Measurements from ENCODE around the gene GH2.
"Not testable (repeated sequence)": the region's sequence is repeated elsewhere in the genome, so short reads cannot be mapped to it uniquely, and the experiment has no call there.

Gene GH2

DNA sequence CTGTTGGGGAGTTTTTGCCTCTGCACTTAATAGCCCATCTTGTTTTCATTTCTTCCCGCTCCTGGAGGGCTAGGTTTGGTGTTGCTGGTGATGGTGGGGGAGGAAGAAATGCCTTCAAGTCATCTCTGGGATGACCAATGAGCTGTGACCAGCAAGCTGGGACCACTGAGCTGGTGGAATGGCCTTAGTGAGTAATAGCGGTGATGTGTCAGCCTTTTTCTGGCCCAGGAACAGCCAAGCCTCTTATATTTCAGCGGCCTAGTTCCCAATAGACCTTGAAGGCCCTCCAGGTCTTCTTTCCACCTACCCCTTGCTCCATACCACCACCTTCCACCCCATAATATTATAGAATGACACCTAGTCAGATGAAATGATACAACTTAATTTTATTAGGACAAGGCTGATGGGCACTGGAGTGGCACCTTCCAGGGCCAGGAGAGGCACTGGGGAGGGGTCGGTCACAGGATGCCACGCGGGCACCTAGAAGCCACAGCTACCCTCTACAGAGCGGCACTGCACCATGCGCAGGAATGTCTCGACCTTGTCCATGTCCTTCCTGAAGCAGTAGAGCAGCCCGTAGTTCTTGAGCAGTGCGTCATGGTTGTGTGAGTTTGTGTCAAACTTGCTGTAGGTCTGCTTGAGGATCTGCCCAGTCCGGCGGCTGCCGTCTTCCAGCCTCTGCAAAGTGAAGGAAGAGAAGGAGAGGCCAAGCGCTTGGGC, 9.9 kb downstream of the GH2 start:
- DNase-seq, result not testable (repeated sequence)

DNA sequence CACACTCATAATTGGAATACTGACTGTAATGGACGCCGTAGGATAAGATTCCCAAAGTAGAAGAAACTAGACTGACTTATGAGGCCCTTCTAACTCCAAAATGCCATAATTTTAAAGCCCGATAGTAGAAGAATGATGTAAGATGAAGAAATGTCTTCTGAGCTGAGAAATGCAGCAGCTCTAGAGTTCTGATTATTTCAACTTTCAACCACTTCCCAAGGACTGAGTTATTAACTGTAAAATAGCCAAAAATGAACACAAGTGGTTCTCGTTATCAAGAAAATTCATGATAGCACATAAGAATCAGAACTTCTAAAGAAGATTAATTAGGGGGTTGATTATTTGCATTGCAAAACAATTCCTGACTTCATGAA, 11.5 kb downstream of the GH2 start:
- DNase-seq, result not testable (repeated sequence)

- not testable (repeated sequence) for DNase-seq
Measured at GRCh38 chr17:63869491-63870291, 12.1 kb downstream of the GH2 start.

- not testable (repeated sequence) for DNase-seq
Measured at GRCh38 chr17:63866625-63867024, 15.1 kb downstream of the GH2 start.

DNA sequence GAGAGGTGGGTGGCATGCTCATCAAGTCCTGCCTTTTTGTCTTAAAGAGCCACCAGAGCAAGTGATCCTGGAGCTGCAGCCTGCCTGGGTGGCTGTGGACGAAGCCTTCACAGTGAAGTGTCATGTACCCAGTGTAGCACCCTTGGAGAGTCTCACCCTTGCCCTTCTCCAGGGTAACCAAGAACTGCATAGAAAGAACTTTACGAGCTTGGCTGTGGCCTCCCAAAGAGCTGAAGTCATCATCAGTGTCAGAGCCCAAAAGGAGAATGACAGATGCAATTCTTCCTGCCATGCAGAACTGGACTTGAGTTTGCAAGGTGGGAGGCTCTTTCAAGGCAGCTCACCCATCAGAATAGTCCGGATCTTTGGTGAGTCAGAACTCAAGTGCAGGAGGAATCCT, 22.5 kb downstream of the GH2 start:
- DNase-seq, result no peak

GRCh38 chr17:63856425-63856824, 25.3 kb downstream of the GH2 start:
- DNase-seq, result not testable (repeated sequence)

- no peak for DNase-seq
Measured at GRCh38 chr17:63855185-63855584, 26.6 kb downstream of the GH2 start.

- DNase-seq, result no peak
Measured at GRCh38 chr17:63854709-63855108, 27.0 kb downstream of the GH2 start.

GRCh38 chr17:63853260-63853659, 28.5 kb downstream of the GH2 start:
- no peak for DNase-seq

DNA sequence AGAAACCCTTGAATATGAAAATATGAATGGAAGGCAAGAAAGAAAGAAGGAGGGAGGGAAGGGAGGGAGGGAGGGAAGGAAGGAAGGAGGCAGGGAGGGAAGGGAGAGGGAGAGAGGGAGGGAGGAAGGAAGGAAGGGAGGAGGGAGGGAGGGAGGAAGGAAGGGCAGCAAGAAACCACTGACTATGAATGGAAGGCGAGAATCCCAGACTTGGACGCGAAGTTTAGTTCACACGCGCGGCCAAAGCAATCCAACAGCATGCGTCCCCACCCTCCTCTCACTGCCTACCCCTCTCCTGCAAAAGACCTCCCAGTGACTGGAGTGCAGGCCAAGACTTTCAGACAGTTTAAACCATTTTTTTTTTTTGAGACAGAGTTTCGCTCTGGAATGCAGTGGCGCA, 31.3 kb downstream of the GH2 start:
- DNase-seq, result no peak

GRCh38 chr17:63848834-63849689, 32.7 kb downstream of the GH2 start:
- peak; percentile 59 for DNase-seq

- no peak for DNase-seq
Measured at GRCh38 chr17:63847525-63848249, 34.1 kb downstream of the GH2 start.

DNA sequence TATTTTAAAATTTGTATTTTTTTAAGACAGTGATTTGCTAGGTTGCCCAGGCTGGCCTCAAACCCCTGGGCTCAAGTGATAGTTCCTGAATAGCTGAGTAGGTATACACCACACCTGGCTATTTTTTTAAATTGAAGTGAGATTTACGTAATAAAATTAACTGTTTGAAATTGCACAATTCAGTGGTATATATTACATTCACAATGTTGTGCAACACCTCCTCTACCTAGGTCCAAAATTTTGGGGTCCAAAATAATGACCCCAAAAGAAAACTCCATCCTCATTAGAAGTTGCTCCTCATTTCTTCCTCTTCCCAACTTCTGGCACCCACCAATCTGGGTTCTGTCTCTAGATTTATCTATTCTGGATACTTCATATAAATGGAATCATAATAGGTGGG, 36.2 kb downstream of the GH2 start:
- no peak for DNase-seq

DNA sequence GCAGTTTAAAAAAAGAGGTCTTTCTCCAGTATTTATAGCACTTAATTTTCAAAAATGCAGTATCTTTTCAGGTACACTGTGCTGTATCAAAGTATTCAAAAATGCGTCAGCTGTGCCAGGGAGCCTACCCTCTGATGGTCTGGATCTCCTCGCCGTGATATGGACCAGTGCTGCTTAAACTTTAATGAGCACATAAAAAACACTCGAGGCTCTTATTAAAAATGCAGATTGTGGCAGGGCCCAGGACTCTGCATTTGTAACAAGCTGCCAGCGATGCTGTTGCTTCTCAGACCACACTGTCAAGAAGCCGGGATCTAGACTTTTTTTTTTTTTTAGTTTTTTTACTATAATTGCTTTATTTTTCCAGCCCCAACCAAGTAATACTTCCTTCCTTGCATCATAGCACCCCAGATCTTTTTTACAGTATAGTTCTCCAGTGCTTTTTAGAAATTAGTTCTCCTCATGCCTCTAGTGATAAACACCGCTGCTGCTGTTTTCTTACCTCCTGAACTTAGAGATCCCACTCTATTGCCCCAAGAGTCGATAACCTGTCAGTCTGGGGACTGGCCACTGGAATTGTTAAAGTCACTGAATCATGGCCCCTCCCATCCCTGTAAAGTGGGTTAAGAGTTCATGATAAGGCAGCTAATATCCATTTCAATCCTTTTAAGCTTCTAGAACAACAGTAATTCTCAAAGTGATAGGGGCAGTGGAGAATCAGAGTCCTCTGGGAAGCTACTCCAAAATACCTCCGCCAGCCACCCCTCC, 37.6 kb downstream of the GH2 start:
- no peak for DNase-seq

DNA sequence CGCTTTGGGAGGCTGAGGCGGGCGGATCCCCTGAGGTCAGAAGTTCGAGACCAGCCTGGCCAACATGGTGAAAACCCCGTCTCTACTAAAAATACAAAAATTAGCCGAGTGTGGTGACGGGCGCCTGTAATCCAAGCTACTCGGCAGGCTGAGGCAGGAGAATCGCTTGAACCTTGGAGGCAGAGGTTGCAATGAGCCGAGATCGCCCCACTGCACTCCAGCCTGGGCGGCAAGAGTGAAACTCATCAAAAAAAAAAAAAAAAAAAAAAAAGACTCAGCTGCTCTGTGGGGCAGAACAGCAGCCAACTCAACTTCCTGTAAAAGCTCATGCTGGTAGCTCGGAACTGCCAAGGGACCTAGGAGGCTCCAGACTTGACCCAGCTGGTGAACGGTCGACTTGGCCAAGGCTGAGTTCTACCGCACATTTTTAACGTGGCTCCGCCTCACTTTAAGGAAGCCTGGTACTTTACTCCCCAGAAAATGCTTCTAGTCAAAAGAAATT, 38.3 kb downstream of the GH2 start:
- peak; percentile 93 for DNase-seq

DNA sequence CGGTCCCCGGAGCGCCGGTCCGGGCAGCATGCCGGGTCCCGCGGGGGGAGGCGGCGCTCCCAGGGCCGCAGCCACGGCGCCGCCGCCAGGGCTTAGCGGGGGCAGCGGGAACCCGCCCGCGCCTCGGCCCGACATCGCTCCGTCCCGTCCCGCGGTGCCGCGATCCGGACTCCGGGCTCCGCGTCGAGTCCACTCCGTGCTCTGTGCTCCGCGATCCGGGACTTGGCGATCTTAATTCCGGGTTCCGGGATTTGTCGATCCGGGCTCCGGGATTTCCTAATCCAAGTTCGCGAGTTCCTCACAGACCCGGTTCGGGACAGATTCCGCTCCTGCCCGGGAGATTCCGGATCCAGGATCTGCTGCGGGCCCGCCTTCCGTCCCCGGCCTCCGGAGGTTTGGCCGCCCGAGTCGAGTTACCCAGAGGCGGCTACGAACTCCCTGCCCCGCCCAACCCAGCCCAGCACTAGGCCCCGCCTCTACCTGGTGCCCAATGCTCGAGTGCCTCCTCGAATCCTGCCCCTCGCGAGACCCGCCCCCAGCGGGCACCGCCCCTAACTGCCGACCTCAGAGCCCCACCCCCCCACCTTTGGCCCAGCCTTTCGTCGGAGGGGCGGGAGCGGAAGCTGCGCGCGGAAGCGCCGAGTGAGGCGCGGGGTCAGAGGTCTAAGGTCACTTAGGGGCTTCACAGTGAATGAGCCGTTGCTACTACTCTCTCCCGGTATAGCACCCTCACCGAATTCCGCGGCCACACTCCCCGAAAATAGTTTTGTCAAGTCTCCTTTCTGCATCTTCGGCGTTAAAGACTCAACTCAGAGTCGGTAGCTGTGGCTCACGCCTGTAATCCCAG, 39.0 kb downstream of the GH2 start, which contains the start of gene SMARCD2:
Gene SMARCD2, minus strand, starts transcription at position 146 of the 847 bp plus-strand sequence. Its CDS starts 11 bp downstream, at position 135.
- DNase-seq, result peak; percentile 98

- DNase-seq, result no peak
Measured at GRCh38 chr17:63842173-63842539, 39.6 kb downstream of the GH2 start.

GRCh38 chr17:63841350-63842172, 40.2 kb downstream of the GH2 start:
- no peak for DNase-seq

- no peak for DNase-seq
Measured at GRCh38 chr17:63840591-63841349, 41.0 kb downstream of the GH2 start.
